Renal cortex interstitium (tissue), 15 donors: ENCODE measurements around the gene C5AR1. TPM values are rescaled to one million over a fixed set of nuclear protein-coding genes. Genes with fewer than 3 reads are reported as not detected.
A peak's percentile ranks its signal among the peaks of the same experiment; 100 is the strongest.
"Not testable (repeated sequence)": the region's sequence is repeated elsewhere in the genome, so short reads cannot be mapped to it uniquely, and the experiment has no call there.

Experiments used
- DNase-seq, 11 donors: peaks; one replicate each; pipeline ENCODE4 v3.0.0-alpha.2; 2013; ENCODE audit warnings: low read depth in 9 of 11, low spot score in 4 of 11; ENCODE audit errors: extremely low read depth in 1 of 11
- long read RNA-seq, 16 experiments: transcript quantifications; one replicate each; lab custom pipeline, GENCODE V29; 2026
- polyA plus RNA-seq, 3 donors: library from polyadenylated mRNA; unstranded; fragments of 120-200 nt; gene quantifications; one replicate each; pipeline ENCODE4 v1.2.1, GENCODE V29; 2013; ENCODE audit not compliant: insufficient read length in 3 of 3

C5AR1 gene
- 10 to 100 TPM in 1 of 3 donors, 1 to 10 TPM in 2; 3.4 to 10.6 (median 7.1) TPM for polyA plus RNA-seq
- long read RNA-seq, donor 1, partial matches to known transcripts = 0 of 1 reads
- long read RNA-seq, donor 1, other reads (novel, unspliced or antisense) = 0 of 1 reads
- long read RNA-seq, donor 2 = 0 reads
- long read RNA-seq, donor 3, partial matches to known transcripts = 5 of 6 reads
- long read RNA-seq, donor 3, other reads (novel, unspliced or antisense) = 0 of 6 reads
- long read RNA-seq, donor 4 = 0 reads
- long read RNA-seq, donor 5 = 0 reads
- long read RNA-seq, donor 6 = 0 reads
- long read RNA-seq, donor 7, partial matches to known transcripts = 0 of 1 reads
- long read RNA-seq, donor 7, other reads (novel, unspliced or antisense) = 0 of 1 reads
- long read RNA-seq, donor 8 = 0 reads
- long read RNA-seq, donor 9 = 0 reads
- long read RNA-seq, donor 10 = 0 reads
- long read RNA-seq, donor 11 = 0 reads
- long read RNA-seq, donor 12 = 0 reads
- long read RNA-seq, donor 13 = 0 reads
- long read RNA-seq, donor 14 = 0 reads
- long read RNA-seq, donor 15 = 0 reads
- long read RNA-seq, donor 16, partial matches to known transcripts = 11 of 16 reads
- long read RNA-seq, donor 16, other reads (novel, unspliced or antisense) = 5 of 16 reads

- DNase-seq = no peak
Measured at GRCh38 chr19:47309608-47310007, at the start of gene C5AR1. C5AR1 (plus strand) TSS chr19:47309861; CDS start chr19:47309896, 35 bp downstream.

- DNase-seq = no peak
Measured at GRCh38 chr19:47260476-47260875, 49.2 kb upstream of the C5AR1 start.

GRCh38 chr19:47261946-47262793, 47.5 kb upstream of the C5AR1 start:
- DNase-seq = not testable (repeated sequence)

GRCh38 chr19:47264629-47265028, 45.0 kb upstream of the C5AR1 start:
- DNase-seq = no peak

- no peak for DNase-seq
Measured at GRCh38 chr19:47266401-47266941, 43.2 kb upstream of the C5AR1 start.

GRCh38 chr19:47267350-47267759, 42.3 kb upstream of the C5AR1 start:
- no peak for DNase-seq

- no peak for DNase-seq
Measured at GRCh38 chr19:47268028-47268427, 41.6 kb upstream of the C5AR1 start.

- no peak for DNase-seq
Measured at GRCh38 chr19:47269596-47269995, 40.1 kb upstream of the C5AR1 start.

- no peak for DNase-seq
Measured at GRCh38 chr19:47270408-47270807, 39.3 kb upstream of the C5AR1 start.

GRCh38 chr19:47271949-47272348, 37.7 kb upstream of the C5AR1 start:
- DNase-seq = no peak

GRCh38 chr19:47272448-47273312, 37.0 kb upstream of the C5AR1 start:
- DNase-seq = no peak

- peak; percentile 77 to 92 (median 87) for DNase-seq
Measured at GRCh38 chr19:47273313-47274070, 36.2 kb upstream of the C5AR1 start.

- peak; percentile 74 to 94 (median 88) for DNase-seq
Measured at GRCh38 chr19:47274071-47274890, 35.4 kb upstream of the C5AR1 start, which contains the start of gene INAFM1. INAFM1 (plus strand) TSS chr19:47274885; CDS start chr19:47274920, 35 bp downstream.

GRCh38 chr19:47274891-47275761, 34.5 kb upstream of the C5AR1 start:
- no peak for DNase-seq

GRCh38 chr19:47275791-47276461, 33.7 kb upstream of the C5AR1 start:
- DNase-seq = no peak
